ENCODE data around the gene HOXC13.

Gene HOXC13

GRCh38 chr12:53955036-53955775 is 16.6 kb downstream of the HOXC13 start:
- DNase-seq = no peak

- no peak for DNase-seq
These were observed 17.2 kb downstream of the HOXC13 start for GRCh38 chr12:53955776-53956250.

GRCh38 chr12:53956251-53956887 is 17.7 kb downstream of the HOXC13 start:
- DNase-seq = no peak

DNA sequence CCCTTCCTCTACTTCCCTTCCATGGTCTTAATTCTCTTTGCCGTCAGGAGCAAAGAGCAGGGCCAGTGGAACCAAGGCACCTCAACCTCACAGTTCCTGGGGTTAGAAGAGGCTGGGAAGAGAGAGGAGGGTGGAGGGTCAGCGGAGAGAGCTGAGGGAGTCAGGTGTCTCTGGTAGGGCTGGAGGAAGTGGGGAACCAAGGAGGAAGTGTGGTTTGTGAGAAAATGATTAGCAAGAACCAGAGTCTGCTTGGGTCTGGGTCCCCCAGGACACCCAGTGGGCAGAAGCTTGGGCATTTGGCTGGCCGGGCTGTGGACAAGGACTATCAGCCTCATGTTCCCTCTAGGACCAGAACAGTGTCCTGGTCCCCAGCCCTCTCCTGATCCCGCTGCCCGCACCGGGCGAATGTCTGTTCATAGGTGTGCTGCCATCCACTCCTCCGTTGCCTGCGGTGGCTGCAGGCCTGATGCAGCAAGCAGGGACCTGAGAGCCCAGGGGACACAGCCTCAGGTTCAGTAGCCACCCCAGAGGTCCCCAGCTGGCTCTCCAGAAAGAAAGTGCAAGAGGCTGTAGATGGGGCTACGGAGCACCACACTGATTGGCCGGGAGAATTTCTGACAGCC is 18.4 kb downstream of the HOXC13 start:
- DNase-seq = no peak

DNA sequence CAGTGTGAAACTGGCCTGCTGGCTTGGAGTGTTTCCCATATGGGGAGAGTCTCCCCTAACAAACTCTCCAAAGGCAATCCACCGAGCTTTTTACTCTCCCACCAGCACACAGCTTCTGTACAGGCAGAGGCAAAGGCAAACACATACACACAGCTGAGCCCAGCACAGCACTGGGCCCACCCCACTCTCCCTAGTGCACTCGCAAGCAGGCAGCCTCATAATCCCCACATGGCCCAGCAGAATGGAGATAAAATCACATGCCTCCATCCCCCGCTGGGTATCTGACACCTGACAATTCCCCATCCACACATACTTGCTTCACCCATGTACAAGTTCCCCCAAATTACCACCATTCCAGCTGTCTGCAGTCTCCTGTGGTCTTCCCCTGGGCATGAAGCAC is 19.5 kb downstream of the HOXC13 start:
- no peak for DNase-seq

DNA sequence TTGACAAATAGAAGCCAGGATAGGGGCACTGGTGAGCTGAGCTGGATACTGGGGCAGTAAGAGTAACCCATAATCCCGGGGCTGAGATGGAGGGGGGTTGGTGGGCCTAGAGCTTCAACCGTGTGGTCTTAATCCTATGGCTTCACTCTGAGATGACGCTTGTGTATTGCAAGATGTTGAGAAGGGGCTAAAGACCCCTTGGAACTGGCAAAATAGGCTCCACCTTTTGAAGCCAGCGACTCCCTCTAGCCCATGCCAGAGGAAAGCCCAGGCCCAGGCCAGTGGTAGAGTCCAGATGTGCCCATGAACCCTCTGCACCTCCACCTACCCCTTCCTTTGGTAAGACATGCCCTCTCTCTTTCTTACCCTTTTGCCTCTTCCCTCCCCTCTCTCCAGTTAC is 20.7 kb downstream of the HOXC13 start:
- no peak for DNase-seq

DNA sequence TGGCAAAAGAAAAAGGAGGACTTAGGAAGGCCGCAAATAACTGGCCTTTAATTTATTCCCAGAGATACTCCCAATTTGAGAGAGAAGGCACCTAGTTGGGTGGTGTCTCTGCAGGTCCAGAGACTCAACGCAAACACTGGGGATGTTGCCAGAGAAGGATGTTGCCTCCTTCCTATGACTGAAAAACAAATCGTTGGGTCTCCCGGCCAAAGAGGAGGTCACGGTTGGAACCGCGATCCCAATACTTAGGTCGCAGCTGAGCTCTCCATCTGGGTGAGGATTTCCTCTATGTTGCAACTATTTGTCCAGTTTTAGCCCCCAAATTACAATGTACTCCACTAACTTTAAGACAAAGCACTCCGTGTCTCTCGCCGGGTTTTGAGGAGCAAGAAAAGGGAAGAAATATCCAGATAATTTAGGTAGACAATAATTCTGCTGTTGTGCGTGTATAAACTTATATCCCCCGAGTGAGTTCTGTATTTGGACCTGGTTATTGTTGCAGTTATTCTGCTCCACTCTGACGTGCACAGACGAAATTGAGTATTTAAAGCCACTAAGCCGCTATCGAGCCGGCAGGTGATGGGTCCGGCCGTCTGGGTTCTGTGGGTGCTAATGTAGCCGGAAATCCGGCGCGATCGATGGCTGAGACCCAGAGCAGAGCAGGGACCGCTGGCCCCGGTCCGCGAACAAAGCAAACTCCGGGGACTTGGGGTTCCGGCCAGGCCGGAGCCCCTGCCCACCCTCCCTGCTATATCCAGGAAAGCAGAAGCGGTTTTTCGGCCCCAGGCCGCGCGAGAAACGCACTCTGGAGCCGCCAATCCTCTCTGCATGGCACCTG is 21.8 kb downstream of the HOXC13 start:
- no peak for DNase-seq

- DNase-seq = no peak
These were observed 22.6 kb downstream of the HOXC13 start for GRCh38 chr12:53961025-53961761.

DNA sequence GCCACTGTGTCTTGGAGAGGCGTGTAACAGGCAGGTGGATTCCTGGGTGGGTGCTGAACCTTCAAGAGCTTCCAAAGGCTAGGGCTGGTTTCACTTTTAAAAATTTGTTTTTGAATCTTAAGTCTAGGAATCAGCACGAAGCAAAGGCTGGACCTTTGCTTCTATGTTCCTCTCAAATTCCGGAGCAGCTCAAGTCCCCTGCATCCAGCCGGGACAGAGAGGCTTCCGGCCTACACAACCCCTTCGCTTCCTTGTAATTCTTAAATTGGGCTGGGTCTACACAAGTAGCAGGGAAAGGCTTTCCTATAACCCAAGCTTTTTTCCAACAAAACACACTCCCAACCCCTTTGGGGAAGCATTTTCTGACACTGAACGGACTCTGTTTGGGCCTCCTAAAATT is 24.4 kb downstream of the HOXC13 start:
- no peak for DNase-seq

DNA sequence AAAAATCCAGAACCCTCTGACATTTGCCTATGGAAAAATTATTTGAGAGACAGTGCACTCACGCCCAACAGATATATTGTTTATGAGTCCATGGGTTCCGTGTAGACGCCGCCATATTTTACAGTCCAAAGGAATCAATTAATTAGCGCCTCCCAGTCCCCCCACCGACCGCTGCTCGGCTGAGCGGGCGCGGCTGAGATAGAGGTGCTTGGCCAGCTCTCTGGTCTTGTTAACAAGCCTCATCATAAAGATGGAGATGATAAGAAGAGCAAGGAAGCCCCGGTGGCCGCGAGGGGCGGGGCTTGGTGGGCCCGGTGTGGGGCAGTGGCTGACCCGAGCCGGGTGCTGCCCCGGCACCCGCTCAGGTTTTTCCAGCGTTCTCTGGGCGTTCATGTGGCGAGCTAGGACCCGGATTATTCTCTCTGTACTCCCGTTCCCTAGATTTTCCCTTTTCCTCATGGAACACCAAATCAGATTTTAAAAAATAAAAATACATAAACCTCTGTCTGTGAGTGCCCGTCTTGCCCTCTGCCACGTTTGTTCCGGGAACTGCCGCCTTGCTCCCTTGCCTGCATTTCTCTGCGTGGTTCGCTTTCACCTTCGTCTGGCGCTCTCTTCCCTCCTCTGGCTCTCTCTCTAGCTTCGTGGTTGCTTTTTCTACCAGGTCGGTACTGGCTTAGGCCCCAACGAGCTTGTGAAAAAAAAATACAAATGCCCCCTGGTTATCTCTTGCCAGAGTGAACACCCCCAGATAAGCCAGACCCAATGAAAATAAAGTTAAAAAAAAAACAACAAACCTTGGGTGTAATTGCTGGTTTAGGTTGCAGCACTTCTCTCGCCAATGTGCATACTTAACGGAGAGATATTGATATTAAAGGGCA is 25.0 kb downstream of the HOXC13 start:
- DNase-seq = no peak

DNA sequence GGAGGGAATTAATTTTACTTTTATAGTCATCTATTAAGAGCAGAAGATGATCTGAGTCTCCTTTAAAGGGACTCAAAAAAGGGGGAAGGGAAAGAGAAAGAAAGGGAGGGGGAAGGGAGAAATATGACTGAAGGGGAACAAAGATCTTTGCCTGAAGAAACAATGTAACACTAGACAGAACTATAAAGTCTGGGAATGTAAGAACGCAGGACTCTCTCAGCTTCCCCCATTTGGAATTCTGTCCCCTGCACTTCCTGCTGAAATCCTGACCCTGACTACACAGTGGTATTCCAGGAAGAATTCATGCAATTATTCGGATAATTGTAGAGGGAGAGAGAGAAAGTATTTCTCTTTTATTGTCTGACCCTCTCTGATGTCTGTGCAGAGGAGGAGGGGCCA is 25.7 kb downstream of the HOXC13 start:
- no peak for DNase-seq

GRCh38 chr12:53965281-53966084 is 26.9 kb downstream of the HOXC13 start:
- no peak for DNase-seq

- DNase-seq = no peak
These were observed 27.4 kb downstream of the HOXC13 start for GRCh38 chr12:53966085-53966384.

DNA sequence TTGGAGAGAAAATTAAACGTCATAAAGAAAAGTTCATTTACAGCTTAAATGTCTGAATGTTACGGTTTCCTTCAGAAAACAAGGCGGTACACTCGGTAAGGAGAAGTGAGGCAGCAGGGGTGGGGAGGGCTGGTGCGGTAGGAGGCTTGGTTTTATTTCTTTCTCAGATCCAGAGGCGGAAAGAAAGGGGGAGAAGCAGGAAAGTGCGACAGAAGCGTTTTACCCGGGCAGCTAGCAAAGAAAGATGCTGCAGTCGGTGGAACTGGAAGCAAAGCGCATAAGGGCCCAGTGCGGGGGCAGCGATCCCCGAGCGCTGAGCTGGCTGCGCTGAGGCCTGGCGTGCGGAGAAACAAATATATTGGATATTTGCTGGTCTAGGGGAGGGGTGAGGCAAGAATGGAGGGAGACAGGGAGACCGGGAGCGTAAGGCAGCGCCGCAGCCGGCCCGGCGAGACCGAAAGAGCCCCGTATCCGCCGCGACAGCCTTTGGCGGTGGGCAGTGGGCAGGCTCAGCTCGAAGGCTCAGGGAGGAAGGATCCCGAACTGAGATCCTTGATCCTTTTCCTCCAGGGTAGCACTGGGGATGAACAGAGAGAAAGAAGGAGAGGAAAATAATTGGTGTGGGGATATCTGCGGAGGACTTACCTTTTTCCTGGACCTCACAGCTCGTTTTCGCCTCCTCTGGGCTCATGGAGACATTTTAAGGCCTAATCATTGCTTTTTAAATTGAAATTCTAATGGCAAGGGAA is 27.9 kb downstream of the HOXC13 start:
- no peak for DNase-seq

DNA sequence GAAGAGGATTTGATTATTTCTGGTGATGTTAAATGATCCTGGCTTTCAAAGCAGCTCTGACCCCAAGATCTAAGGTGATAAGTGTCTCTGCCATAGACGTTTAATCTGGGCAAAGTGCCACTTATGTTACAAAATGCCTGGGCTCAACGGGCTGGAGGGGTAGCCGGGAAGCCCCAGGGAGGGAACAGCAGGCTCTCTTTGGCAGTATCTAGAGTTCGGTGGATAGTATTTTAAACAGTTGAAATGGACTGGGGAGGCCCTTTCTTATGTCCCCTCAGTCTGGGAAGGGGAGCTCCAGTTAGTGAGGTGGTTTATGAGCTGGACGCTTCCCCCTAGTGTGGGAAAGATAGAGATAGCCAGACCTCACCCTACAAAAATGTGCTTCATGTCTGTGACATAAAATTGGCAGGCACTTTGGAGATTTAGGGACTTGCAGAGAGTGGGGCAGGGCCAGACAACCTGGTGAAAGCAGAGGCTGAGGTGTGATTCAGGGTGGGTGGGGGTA is 28.8 kb downstream of the HOXC13 start:
- DNase-seq = no peak

- no peak for DNase-seq
These were observed 29.8 kb downstream of the HOXC13 start for GRCh38 chr12:53968214-53969127.

DNA sequence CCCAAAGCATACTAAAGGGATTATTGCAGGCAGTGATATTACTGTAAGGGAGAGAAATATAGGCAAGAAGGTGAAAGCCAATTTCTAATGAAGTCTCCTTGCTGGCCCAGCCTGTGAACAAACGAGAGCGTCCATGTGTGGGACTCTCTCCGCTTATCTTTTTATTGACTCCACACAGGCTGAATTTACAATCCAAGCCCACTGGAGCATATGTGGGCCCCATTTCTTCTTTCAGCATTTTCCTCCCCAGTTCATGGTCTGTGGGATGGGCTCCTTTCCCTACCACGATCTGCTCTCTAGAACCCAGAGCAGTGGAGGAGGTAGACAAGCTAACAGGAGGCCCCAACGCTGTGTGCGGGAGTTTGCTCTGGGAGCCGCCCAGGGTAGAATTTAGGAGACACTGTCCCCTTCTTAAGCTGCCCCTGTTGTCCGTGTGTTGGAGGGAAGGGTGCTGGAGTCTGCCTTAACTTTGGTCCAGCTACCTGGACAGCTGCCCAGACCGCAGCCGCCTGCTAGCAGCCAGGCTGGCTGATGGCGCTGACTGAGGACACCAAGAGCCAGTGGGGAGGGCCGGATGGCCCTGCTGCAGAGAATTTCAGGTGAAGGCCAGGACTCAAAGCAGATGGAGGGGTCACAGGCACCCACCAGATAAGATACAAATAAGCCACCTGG is 31.1 kb downstream of the HOXC13 start:
- DNase-seq = no peak

DNA sequence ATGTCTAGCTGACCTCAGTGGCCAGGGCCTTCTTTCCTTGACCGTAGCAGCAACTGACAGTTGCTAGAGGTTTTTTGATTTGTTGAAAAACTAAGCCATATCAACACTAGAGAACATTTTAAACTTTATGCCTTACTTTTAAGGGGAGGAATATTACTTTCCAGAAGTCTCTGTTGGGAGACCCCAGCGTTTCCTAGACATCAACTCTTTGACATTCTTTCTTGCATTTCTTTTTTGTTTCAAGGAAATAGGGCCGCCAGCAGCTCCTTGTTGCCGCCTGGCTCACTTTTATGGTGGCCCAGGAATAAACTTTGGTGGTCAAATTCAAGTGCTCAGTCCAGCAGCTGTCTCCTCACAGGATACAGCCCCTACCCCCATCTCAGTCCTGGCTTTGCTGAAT is 31.8 kb downstream of the HOXC13 start:
- DNase-seq = no peak

Measured in NCI-H1930 (cell line).